HG03354 (cell line): ENCODE data around the gene AFTPH.

Experiments
- ATAC-seq: cut with Tn5 transposase; IDR thresholded peaks from one replicate; pipeline ENCODE4 v1.9.1; 2021; ENCODE audit warnings: mild to moderate bottlenecking; ENCODE audit not compliant: unreplicated experiment, poor library complexity, severe bottlenecking

The AFTPH gene

DNA sequence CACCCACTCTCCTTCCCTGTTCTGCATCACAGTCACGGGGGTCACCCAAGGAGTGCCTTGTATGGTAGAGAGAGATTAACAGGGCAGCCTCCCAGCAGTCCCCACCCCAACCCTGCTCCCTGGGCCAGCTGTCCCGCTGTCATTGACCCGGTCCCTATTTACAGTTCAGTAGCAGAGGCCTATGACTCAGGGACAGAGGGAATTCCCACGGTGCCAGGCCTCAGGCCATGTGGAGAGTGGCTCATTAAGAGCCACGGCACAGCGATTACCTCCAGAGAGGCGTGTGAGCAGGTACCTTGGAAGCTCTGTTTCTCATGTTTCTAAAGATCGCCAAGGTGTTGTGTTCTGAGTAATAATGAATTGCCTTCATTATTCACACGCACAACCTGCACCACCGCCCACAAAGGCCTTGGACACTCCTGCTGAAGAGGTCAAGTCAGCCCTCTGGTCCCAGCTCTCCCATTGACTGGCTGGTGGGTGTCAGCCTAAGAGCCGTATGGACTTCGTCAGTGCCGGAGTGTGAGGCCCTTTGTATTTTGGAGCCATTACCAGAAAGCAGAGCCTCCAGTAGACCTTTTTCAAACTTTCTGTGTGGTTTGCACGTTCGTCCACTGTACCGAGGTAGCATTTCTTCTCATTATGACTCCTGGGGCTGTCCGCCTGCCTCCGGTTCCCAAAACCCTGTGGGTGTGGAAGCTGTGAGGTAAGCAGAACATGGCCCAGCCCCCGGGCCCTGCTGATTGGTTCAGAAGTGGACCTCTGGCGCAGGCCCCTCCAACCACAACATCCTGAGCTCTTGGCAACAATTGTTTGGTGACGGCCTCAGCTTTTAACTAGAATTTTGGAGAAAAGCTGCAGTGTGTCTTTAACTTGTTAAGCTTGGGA is 82.6 kb downstream of the AFTPH start:
- peak; percentile 91 for ATAC-seq

DNA sequence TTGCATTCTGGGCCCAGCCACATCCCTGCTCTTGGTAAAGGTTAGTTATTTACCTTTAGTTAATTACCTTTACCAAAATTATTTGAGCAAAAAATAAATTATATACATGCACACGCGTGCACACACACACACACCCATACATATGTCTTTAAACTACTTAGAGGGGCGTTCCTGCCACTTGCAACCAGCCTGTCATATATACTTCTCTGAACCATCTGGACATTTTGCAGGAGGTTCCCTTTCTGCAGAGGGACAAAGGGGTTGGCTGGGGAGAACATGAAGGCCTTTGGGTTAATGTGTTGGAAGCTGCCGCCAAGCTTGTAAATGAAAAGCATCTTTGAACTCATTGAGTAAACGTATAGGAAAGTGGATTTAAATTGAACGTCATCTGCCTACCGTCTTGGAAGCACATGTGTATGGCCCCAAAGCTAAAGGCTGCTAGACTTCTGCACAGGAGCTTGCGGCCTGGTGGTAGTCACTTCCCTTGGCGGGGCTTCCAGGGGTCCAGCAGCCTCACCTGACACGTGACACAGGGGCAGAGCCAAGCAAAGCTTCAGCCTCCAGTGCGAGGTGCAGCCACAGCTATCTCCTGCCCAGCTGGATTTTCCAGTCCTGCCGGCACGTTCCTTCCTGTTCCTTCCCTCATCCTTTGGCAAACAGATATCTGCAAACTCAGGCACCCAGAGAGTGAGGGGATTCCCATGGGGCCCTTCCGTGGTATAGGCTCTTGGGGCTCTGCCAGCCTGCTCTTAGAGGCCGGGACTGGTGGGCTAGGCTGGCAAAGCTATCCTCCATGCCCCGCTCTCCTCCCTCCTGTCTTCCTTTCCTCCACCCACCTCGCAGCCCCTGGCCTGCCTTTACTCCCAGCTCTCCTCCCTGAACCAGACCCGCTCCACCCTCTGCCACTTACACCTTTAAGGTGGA is 83.5 kb downstream of the AFTPH start:
- no peak for ATAC-seq

DNA sequence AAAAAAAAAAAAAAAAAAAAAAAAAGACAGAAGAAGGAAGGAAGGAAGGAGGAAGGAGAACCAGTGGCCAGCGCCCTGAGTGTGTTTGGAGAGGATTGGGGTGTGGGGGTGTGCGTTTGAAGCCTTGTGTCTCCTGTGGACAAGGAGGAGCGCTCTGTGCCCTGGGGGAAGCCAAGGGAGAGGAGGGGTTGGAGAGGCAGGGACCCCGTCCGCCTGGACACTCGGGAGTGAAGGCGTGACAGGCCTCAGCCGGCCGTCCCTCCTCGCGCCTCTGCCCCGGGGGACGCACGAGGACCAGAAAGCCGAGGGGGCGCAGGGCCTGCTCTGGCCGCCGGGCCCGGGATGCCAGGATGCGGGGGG is 84.7 kb downstream of the AFTPH start:
- peak; percentile 4 for ATAC-seq

DNA sequence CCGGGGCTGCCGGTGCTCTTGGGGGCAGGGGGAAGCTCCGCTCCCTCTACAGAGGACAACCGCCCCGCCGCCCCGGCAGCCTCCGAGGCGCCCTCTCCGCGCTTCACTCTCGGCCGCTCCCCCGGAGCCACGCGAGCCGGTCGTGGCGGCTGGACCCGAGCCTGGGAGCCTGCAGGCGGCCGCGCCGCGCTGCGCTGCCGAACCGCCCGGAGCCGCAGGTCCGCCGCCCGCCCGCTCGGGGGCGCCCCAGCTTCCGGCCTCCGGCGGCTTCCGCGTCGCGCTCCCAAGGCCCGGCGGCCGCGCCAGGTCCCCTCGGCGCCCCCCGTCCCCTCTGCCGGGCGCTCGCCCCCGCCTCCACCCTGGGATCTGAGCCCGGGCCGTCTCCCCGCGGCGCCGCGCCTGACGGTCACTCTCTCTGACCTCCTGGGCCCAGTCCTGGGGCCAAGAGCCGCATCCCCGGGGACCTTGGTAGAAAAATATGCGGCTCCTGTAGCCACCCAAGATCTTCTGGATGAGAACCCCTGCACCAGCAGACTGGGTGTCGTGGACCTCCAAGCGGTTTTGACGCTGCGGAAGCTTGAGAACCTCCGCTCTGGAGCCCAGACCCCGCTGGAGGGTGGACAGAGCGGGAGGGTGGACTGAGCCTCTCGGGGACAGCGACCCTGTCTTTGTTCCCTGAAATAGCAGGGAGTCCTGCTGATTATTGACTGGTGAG is 85.3 kb downstream of the AFTPH start:
- peak; percentile 48 for ATAC-seq

DNA sequence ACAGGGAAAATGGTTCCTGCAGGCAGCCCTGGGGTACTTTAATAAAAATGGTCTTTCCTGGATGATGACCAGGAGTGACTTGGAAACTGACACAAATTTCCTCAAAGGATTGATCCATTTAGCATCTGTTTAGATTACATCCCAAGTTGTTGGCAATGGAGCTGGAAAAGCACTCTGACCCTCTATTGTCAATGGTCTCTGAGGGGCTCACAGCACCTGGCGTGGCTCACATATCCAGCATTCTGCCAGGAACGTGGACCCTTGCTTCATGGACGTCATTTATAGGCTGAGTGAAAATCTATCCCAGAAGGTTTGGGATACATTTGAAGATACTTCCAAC is 85.8 kb downstream of the AFTPH start:
- no peak for ATAC-seq

DNA sequence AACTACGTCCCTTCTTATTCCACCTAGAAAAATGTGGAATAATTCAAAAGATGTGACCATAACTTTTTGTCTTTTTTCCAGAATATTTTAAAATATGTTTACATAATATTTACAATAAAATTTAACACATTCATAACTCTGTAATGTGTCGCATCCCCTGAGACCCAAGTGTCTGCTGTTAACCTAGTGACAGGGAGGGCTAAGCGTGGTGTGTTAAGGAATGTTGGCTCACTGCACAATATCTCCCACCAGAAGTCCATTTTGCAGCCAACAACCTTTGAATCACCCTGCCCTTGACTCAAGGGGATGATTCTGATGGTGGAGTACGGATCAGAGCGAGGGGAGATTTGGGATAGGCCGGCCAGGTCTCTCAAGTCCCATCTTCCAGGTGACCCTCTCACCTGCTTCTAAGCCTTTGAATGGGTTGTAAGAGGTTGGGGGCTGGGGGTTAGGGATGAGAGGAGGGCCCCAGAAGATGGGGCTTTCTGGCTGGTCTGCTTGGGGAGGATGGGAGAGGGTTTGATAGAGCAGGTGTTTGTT is 86.3 kb downstream of the AFTPH start:
- no peak for ATAC-seq

DNA sequence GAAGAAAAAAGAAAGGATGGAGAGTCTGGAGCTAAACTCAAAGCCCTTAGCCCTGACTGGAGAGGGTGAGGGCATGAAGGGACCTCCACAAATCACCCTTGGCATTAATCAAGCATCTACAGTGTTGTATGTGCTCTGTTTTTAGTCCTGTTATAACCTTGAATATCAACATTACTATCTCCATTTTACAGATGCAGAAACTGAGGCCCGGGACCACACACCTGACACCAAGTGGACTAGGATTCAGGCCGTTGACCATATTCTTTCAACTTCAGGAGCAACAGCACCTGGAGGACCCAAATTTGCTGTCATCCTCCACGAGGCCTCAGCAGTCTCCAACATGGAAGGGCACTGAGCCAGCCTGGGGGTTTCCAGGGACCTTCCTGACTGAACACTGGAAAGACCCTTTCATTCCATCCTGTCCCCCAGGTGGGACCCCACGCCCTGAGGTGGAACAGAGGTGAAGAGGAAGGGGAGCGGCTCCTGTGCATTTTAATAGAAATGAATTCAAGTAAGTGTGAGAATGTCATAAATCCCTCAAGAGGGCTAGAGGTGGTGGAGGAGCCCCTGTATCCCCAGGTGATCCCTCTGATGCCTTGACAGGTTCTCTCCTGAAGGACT is 88.6 kb downstream of the AFTPH start:
- ATAC-seq: no peak

DNA sequence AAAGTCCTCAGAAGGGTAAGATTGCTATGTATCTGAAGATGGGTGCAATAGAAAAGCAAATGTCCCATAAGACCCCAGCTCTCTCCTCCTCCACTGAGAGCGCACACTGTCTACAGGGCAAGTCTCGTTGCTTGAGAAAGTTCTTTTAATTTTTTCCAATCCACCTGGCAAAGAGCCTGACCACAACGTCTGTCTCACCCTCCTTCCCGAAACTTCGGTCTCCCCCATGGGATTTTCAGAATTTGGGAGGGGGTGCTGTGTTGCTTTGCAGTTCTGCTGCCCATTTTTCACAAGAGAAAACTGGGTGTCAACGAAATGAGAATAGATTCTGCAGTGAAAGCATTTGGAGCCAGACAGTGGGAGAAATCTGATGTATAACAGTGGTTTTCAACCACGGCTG is 89.1 kb downstream of the AFTPH start:
- ATAC-seq: no peak

DNA sequence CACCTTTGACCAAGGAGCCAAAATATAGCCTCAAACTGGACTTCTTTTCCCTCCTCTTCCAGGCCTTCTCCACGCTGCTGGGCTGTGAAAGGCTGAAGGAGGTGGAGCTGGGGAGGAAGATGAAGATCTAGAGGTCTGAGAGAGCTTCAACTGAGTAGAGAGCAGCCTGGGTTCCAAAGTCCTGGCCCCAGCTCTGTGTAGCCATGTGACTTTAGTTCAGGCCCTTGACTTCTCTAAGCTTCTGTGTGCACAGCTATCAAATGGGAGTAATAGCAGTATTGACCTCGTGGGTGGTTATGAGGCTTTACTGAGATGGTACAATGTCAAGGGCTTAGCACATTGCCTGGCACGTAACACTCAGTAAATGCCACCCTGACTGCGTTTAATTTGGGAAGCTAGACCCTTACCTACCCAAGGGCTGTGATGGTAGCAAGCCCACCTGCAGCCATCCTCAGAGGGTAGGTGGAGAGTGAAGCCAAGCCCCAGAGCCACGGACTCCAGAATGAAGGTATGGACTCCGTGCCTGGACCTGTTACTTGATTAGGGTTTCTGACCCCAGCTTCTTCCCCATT is 91.2 kb downstream of the AFTPH start:
- no peak for ATAC-seq

DNA sequence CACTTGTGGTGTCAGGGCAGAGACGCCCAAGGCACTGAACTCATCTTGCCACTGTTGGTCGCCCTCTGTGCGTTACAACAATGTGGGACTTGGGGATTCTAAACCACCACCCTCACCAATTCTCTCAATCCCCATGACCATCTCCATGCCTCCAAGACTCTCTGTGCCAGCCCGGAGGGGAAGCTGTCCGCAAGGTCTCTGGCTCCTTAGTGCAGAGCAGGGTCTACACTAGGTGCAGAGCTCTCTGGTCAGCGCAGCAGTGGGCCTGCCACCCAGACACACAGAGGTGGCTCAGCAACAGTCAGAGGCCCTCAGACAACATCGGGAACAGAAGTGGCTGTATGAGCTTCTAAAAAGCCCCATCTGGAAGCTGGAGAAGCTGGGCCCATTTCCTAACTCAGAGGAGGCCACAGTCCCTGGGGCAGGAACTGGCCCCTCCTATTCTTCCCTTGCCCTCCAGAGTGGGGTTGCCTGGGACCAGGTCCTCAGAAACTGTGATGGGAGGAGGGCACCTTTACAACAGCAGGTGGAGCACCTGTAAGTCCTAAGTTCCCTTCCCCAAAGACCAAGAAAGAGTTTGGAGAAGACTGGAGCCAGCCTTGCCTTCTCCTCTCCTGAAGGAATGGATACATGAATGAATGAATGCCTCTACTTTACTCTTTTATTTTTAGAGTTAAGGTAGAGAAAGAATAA is 91.9 kb downstream of the AFTPH start:
- ATAC-seq: no peak

DNA sequence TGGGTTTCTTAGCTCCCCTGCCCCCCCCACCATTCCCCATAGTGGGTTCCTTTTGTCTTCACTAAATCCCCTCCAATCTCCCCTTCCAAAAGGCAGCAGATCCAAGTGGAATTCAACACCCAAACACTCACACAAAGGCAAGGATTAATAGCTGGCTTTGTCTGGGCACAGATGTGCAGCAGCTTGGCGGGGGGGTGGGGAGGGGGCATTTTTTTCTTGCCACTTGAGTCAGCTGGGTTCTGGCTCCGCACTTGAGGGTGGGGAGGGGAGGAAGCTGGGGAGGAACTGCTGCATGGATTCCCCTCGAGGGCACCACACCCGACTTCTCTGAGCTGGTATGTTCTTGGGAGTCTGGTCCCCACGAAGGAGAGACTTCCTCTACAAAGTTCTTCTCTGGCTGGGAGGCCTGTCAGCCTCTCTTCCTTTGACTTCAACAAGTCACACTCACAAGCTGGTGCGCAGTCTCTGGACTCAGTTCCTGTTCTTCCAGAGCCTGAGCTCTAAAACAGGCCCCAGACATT is 93.6 kb downstream of the AFTPH start:
- no peak for ATAC-seq

DNA sequence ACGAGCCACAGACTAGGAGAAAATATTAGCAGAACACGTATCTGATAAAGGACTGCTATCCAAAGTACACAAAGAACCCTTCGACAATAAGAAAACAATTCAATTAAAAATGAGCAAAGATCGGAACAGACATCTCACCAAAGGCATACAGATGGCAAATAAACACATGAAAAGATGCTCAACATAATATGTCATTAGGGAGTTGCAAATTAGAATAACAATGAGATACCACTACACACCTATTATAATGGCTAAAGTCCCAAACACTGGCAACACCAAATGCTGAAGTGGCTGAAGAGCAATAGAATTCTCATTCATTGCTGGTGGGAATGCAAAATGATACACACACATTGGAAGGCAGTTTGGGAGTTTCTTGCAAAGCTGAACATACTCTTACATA is 96.5 kb downstream of the AFTPH start:
- ATAC-seq: no peak

DNA sequence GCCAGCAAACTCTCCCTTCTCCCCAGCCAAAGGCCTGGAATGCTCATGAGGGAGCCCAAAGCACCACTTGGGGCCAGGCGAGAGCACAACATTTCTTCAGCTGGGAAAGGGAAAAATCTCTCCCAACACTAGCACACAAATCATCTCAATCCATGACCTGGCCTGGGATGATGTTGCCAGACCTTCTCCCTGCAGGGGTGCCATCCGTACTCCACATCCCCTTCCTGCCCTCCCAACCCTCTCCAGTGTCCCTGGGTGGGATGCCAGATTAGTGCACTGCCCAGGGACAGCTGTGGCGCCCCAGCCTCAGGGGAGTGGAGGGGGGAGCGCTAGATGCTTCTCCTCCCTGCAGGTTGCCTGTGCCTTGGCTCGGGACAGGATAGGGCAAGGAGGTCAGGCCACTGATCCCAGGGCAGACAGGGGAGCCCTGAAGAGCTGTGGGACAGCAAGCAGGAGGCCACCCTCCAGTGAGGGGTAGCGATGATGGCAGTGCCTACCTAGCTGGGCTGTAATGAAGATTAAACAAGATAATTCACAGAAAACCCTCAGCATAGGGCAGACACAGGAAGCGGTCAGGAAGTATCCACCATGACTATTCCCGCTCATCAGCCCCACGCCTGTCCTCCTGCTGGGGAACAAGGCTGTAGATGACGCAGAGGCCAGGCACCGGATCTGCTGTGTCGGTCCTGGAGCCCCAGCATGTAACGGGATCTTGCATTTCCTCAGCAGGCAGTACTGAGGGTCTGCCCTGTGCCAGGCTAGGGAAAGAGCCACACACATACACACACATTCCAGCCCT is 98.5 kb downstream of the AFTPH start:
- ATAC-seq: no peak

DNA sequence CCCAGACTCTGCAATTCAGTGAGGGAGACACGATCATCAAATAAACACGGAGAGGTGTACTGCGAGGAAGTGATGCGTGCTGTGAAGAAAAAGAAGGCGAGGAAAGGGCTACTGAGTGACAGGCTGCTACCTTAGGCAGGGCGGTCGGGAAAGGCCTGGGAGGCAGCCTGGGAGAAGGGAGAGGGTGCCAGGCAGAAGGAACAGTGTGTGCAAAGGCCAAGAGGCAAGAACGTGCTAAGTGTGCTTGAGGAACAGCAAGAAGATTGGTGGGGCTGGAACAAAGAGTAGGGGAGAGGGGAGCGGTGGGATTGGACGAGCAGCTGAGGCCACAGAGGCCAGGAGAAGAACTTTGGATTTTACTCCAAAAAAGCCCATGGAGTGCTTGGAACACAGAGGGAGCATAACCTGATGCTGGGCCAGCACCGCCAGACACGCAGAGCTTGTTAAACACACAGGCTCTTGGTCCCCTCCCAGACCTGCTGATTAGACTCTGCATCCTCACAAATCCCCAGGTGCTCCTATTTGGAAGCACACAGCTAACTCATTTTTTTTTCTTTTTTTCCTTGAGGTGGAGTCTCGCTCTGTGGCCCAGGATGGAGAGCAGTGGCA is 99.2 kb downstream of the AFTPH start:
- no peak for ATAC-seq

DNA sequence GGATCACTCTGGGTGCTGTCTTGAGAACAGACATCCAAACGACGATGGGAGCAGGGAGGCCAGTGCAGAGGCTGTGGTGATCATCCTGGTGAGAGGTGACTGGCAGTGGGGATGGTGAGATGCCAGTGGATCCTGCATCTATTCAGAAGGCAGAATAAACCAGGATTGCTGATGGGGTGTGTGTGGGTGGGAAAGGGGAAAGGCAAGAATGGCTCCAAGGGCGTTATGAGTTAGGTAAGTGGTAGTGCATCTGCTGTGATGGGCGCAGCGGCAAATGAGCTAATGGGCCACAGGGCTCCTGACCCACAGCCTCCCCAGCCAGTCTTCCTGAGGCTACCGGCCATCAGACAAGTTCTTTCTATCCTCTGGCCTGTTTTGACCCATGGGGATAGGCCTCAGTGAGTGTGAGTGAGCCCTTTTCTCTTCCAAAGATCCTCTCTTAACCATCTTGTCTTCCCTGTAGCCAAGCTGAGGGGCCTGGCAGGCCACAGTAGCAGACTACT is 100.0 kb downstream of the AFTPH start:
- ATAC-seq: no peak

DNA sequence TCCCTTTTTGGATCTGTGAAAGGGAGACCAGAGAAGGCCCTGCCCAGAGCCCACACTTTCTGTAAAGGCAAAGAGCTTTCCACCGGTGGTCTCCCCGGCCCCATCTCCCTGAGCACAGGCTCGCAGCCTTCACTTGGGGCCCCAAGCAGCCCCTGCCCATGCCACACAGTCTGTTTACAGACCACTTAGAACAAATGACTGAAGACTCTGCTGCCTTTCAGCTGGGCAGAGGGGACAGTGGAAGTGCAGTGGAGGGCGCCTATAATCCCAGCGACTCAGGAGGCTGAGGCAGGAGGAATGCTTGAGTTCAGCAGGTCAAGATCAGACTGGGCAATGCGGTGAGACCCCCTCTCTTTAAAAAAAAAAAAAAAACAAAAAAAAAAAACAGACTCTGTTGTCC is 100.7 kb downstream of the AFTPH start:
- ATAC-seq: no peak
